T-helper 2 cell treated with Interferon-gamma antibody and Interleukin-4, amounts not matched to agents 100 ng/mL and 5 ng/mL, for 36 hours (primary cell): ENCODE results near the gene CACNA1C. TPM values are rescaled to one million over a fixed set of nuclear protein-coding genes. Genes with fewer than 3 reads are reported as not detected.

Source experiments
- intact Hi-C: fragments of 100-400 bp; cut with micrococcal nuclease; formaldehyde crosslinking; loops from one replicate; pipeline ENCODE4 v1.15.1; 2023
- total RNA-seq: library from RNA; stranded (reverse); gene quantifications from 2 replicates; pipeline ENCODE4 v1.2.3, GENCODE V29; 2022

CACNA1C gene
- total RNA-seq, 1 donor from 2014 or later, result 0.09 TPM

- intact Hi-C loops, result no loop called here
Measured at GRCh38 chr12:2138294-2138693, 85.5 kb downstream of the CACNA1C start.

GRCh38 chr12:2138871-2139308 lies 86.1 kb downstream of the CACNA1C start:
- intact Hi-C loops, result no loop called here

DNA sequence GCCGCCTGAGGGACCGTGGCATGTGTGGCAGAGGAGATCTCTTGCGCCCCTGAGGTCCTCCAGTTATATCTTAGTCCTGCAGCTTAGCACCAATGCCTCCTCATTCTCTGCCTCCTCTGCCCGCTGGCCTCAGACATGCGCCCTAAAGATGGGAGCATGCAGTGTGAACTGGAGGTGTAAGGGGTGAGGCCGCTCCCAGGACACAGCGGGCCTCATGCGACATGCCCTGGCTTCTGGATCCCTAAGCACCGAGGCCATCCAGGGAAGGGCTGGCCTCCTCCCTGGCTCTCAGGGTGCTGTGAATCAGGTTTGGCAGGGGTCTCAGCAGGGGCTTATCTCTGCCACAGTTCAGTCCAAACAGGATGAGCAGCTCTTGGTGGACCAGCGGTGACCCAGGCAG lies 86.9 kb downstream of the CACNA1C start:
- intact Hi-C loops, result no loop called here

DNA sequence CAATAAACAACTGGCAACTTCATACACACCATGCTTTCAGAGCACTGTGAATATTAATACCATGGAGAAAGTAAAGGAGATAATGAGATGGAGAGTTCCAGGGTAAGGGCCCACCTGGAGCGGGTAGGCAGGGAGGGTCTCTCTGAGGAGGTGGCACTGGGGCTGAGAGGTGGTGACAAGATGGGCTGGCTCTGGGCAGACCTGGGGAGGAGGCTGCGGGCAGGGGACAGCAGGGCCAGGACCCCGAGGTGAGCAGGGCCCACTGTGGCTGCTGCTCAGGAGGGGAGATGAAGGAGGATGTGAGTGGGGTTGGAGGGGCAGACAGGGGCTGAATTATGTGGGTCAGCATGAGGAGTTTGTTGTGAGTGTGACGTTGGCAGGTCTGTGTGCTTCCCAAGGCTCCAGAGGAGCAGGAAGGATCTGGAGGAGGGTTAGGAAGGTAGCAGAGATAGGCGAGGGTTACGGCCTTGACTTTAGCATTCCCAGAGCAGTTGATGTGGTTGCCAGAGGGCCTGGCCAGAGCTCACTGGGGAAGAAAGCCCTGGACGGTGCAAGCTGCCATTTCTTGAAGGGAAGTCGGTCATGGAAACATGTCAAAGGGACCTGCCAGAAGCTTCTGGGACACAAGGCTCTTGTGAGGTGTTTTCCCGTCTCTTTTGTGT lies 88.2 kb downstream of the CACNA1C start:
- intact Hi-C loops, result no loop called here

GRCh38 chr12:2142068-2142467 lies 89.3 kb downstream of the CACNA1C start:
- intact Hi-C loops, result no loop called here

DNA sequence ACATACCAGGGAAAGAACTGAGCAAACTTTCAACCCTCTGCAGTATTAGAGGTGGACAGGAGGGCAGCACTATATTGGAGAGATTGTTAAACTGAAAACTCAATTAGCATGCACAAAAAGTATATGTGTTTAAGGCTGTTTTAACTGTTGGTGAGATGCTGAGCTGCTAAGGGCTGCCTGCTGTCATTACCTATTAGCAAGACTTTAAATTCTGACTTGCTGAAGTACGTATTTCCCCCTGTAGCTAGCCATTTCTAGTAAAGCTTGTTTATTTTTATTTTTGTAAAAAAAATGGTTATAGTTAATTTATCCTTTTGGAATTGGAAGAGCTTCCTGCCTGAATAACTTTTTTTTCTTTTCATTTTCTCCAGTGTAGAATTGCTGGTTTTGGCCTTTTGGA lies 92.2 kb downstream of the CACNA1C start:
- intact Hi-C loops, result no loop called here

- intact Hi-C loops, result no loop called here
Measured at GRCh38 chr12:2145433-2145998, 92.7 kb downstream of the CACNA1C start.

GRCh38 chr12:2147335-2147734 lies 94.5 kb downstream of the CACNA1C start:
- intact Hi-C loops, result no loop called here

- intact Hi-C loops, result no loop called here
Measured at GRCh38 chr12:2149091-2149490, 96.3 kb downstream of the CACNA1C start.

GRCh38 chr12:2150833-2151232 lies 98.0 kb downstream of the CACNA1C start:
- intact Hi-C loops, result no loop called here

GRCh38 chr12:2151391-2151790 lies 98.6 kb downstream of the CACNA1C start:
- intact Hi-C loops, result no loop called here

GRCh38 chr12:2152134-2152533 lies 99.3 kb downstream of the CACNA1C start:
- intact Hi-C loops, result no loop called here

DNA sequence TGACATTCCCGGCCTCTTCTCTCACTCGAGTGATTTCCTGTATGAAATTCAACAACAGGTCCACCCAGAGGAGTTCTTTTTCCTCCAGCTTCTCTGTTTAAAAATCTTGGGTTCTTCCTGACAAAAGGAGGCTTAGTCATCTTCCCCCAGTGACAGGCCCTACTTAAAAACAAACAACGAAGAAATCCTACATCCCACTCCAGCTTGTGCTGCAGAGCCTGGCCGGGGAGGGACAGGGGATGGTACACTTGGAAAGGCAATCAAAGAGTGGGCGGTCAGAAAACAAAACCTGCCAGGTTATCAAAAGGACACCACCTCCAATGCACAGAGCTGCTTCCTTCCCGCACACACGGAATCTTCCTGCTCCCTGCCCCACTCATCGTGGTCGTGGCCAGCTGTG lies 101.3 kb downstream of the CACNA1C start:
- intact Hi-C loops, result no loop called here

DNA sequence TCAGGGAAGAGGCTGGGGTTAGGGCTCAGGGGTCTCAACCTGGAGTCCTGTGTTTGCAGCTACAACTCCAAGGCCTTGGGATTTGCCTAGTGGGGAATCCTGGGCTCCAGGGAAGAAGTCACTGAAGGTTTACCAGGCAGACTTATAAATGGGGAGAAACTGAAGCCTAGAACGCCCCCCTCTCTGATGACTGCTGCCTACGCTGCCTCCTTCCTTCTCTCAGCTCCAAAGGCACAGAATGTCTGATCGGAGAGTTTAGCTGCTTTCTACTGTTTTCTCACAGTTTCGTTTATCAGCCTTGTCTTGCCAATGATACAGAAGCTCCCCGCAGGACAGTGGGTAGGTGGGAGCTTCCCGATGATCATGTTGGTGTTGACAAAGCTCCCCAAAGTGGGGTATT lies 101.7 kb downstream of the CACNA1C start:
- intact Hi-C loops, result no loop called here

DNA sequence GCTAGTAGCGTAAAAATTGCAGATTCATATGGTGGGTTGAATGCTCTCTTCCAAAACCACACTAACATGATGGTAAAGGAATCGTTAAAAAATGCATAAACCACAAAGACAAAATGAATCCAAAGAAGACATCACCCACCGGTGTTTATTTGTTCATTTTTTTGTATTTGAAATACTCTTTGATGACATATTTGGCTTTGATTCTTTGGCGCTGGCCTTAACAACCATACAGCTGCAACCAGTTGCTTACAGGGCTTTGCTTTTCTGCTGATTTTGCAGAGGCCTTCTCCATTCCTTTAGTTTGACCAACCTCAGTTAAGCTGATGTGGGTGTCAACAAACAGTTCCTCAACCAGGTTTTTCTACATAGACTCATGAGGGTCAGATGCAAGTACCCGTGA lies 103.5 kb downstream of the CACNA1C start:
- intact Hi-C loops, result no loop called here

DNA sequence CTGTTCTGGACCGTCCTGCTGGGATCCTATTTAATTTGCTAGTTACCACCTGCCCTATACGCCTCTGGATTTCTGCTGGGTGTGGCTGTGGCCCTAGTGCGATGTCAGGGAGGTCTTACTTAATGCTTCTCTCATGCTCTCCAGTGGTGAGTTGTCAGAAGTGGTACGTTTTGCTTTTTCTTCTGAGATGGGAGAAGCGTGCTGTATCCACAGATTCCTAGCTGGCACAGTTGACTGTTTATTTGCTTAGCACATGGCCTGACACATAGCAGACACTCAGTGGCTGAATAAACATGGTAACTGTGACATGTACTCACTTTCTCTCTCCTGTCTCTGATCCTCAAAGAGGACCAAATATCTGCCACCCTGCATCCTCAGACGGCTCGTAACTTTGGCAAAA lies 107.3 kb downstream of the CACNA1C start:
- intact Hi-C loops, result no loop called here

GRCh38 chr12:2161473-2161872 lies 108.7 kb downstream of the CACNA1C start:
- intact Hi-C loops, result no loop called here

DNA sequence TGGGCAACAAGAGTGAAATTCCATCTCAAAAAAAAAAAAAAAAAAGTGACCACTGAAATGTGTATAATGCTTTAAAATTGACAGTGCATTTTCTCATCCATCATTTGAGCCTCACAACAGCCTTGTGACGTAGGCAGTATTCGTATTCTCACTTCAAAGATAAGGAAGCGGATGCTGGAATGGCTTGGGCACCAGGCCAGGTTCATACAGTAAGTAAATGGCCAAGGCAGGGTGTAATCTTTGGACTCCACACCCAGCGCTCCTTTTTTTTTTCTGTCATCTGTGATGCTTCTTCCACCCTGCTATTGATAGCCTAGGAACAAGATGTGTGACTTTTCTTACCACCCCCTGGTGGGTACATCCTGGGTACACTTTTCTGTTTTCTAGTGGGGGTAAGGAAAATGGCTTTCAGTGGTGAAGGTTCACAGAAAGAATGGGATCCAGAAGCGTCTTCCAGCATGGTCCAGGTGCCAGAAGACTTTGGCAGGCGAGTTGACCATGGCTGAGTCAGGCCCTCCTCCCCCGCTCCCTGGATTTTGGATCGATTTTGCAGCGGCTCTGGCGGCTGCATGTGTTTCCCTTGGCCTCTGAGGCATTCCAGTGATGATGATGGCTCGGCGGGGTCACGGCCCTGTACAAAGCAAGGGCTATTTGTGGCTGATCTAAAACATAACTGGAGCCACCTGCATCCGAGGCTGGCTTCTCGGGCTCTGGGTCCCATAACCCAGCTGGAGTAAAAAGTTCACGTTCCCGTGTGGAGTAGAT lies 110.6 kb downstream of the CACNA1C start:
- intact Hi-C loops, result no loop called here

DNA sequence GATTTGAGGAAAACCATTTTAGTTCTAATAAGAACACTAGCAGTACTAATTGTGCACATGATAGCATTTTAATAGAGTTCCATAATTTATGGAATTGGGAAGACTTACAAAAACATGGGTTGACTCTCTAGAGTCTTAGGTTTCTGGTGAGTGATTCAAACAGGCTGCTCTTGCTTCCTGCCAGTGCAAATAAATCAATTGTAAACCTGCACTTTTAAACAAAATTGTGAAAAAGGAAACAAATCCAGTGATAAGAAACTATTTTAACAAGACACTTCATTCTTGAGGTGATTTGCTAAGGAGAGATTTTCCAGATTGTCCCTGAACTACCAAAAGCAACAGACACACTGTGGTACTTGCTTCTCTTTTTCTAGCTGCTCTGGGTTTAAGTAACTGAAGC lies 112.2 kb downstream of the CACNA1C start:
- intact Hi-C loops, result no loop called here

- intact Hi-C loops, result no loop called here
Measured at GRCh38 chr12:2165927-2166326, 113.1 kb downstream of the CACNA1C start.

DNA sequence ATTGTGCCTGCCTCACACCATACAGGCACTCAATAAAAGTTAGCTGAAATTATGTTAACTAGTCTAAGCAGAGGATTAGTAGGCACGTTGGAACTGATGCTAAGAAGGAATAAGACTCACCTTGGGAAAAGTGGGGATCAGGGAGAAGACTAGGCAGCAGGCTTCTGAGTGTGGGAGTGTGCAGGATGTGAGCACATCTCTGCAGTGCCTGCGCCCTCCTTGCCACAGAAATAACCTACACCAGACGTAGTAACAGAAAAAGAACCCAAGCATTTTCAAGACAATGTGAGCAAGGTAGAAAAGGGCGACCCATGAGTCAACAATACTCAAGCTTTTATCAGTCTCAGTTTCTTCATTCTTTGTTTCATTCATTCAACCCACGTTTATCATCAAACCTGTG lies 113.9 kb downstream of the CACNA1C start:
- intact Hi-C loops, result no loop called here

DNA sequence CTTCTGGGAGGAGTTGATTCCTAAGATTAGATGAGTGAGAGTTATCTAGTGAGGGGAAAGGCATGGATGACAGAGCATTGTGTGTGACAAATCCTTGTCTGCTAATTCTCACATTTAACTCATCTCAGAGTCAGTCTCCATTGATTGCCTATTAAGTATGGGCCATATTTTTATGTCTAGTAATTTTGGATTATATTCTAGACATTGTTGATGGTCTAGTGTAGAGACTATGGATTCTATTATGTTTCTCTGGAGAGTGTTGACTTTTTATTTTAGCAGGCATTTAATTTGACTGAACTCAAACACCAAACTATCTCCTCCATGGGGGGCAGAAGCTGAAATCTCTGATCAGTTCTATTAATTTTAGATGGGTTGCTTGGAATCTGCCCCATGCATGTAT lies 114.4 kb downstream of the CACNA1C start:
- intact Hi-C loops, result no loop called here

DNA sequence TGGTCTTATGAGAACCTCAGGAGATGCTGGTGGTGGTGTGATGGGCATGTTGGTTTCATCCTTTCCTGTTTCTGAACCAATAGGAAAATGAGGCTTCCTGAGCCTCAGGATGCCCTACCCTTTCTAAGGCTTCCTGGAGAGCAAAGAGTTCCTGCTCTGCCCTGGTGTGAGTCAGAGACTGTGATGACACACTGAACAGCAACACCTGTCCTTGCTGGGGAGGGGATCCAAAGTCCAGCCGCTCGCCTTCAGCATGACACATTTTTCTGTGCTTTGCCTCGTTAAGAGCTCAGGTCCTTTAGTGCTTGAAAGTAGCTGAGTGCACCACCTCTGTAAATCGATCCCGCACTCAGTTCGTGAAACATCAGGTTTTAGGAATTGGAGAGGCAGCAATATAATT lies 116.0 kb downstream of the CACNA1C start:
- intact Hi-C loops, result no loop called here
